ENCODE measurements around the gene SLC4A5. TPM values are rescaled to one million over a fixed set of nuclear protein-coding genes. Genes with fewer than 3 reads are reported as not detected.

Gene SLC4A5
- total and polyA plus RNA-seq, 10 donors: 0.45 to 9.7 (median 3.1) TPM

GRCh38 chr2:74281141-74281975 lies 61.9 kb downstream of the SLC4A5 start:
- peaks cover 0 to 24% (median 0%) of the 10 kb centered on the region in 6 donors for H3K36me3 ChIP-seq
- H3K27ac ChIP-seq: no peak overlapping the region
- H3K9me3 ChIP-seq: no peaks in the 10 kb centered on the region
- WGBS, 5 donors: 89 to 91% (median 90%) methylated on average over 10 of the region's 10 CpGs
- DNase-seq: no peak
- TF ChIP-seq POLR2AphosphoS5 (IDR thresholded peaks at IDR 0.05) (no peak), POLR2A (IDR thresholded peaks at IDR 0.05) (no peak), CTCF (IDR thresholded peaks at IDR 0.05 in 8 of 11, conservative IDR thresholded peaks at IDR 0.05 in 3 of 11) (no peak)
- peaks cover 0 to 7% (median 0%) of the 10 kb centered on the region in 6 donors for H3K4me1 ChIP-seq
- intact Hi-C loops (cut with DNase I; ENCODE audit: low total_unique reads): no loop called here
- no peak overlapping the region for H3K4me3 ChIP-seq
- H3K27me3 ChIP-seq (replicated peaks in 1 of 7): no peaks in the 10 kb centered on the region

- no peaks in the 10 kb centered on the region for H3K9me3 ChIP-seq
- H3K27me3 ChIP-seq (replicated peaks in 1 of 7): no peaks in the 10 kb centered on the region
- no peak for TF ChIP-seq POLR2A (IDR thresholded peaks at IDR 0.05)
- TF ChIP-seq CTCF (IDR thresholded peaks at IDR 0.05 in 8 of 11, conservative IDR thresholded peaks at IDR 0.05 in 3 of 11): no peak
- no peak for TF ChIP-seq POLR2AphosphoS5 (IDR thresholded peaks at IDR 0.05)
- no peak for DNase-seq
- no peak overlapping the region for H3K4me3 ChIP-seq
- H3K27ac ChIP-seq: peak overlapping the region in 4 of 8 donors; percentile 36 to 51 (median 40)
- H3K36me3 ChIP-seq: peaks cover 0 to 19% (median 0%) of the 10 kb centered on the region in 6 donors
- intact Hi-C loops (cut with DNase I; ENCODE audit: low total_unique reads): no loop called here
- WGBS, 5 donors: 86 to 92% (median 90%) methylated on average over 4 of the region's 4 CpGs
- peaks cover 0 to 14% (median 0%) of the 10 kb centered on the region in 6 donors for H3K4me1 ChIP-seq
Observed at GRCh38 chr2:74278694-74279093, 64.5 kb downstream of the SLC4A5 start.

- Histone ChIP-seq H3K27me3 (replicated peaks in 1 of 7) (no peaks in the 10 kb centered on the region), H3K4me3 (no peak overlapping the region), H3K4me1 (peaks cover 0 to 14% (median 0%) of the 10 kb centered on the region in 6 donors), H3K9me3 (no peaks in the 10 kb centered on the region), H3K27ac (peak overlapping the region in 4 of 8 donors; percentile 36 to 51 (median 40)), H3K36me3 (peaks cover 0 to 14% (median 0%) of the 10 kb centered on the region in 6 donors)
- TF ChIP-seq POLR2A (IDR thresholded peaks at IDR 0.05) (no peak), POLR2AphosphoS5 (IDR thresholded peaks at IDR 0.05) (peak in 2 of 3 donors; percentile 26 to 51)
- no peak for DNase-seq
- intact Hi-C loops (cut with DNase I; ENCODE audit: low total_unique reads): no loop called here
- 65 to 100% (median 79%) methylated on average over 2 of the region's 2 CpGs for WGBS, 5 donors
Observed at GRCh38 chr2:74278176-74278575, 65.0 kb downstream of the SLC4A5 start.

- intact Hi-C loops (cut with DNase I; ENCODE audit: low total_unique reads): no loop called here
Observed at GRCh38 chr2:74275228-74275627, 68.0 kb downstream of the SLC4A5 start.

More at GRCh38 chr2:74275228-74275627, 68.0 kb downstream of the SLC4A5 start:
- H3K9me3 ChIP-seq: no peaks in the 10 kb centered on the region
- TF ChIP-seq POLR2AphosphoS5 (IDR thresholded peaks at IDR 0.05) (no peak), POLR2A (IDR thresholded peaks at IDR 0.05) (no peak), CTCF (IDR thresholded peaks at IDR 0.05 in 8 of 11, conservative IDR thresholded peaks at IDR 0.05 in 3 of 11) (no peak)
- DNase-seq: no peak
- peaks cover 0 to 6% (median 0%) of the 10 kb centered on the region in 6 donors for H3K36me3 ChIP-seq
- WGBS, 5 donors: 50 to 78% (median 71%) methylated on average over 1 of the region's 1 CpG
- H3K4me1 ChIP-seq: peaks cover 0 to 14% (median 0%) of the 10 kb centered on the region in 6 donors
- no peaks in the 10 kb centered on the region for H3K27me3 ChIP-seq (replicated peaks in 1 of 7)
- H3K27ac ChIP-seq: no peak overlapping the region
- H3K4me3 ChIP-seq: no peak overlapping the region
